GM03348 (cell line): ENCODE measurements around the gene TSKS.
"Not testable (repeated sequence)": the region's sequence is repeated elsewhere in the genome, so short reads cannot be mapped to it uniquely, and the experiment has no call there.

Experiments used
- DNase-seq: peaks from one replicate; pipeline ENCODE4 v3.0.0; 2012; ENCODE audit warnings: low spot score

Gene TSKS

DNA sequence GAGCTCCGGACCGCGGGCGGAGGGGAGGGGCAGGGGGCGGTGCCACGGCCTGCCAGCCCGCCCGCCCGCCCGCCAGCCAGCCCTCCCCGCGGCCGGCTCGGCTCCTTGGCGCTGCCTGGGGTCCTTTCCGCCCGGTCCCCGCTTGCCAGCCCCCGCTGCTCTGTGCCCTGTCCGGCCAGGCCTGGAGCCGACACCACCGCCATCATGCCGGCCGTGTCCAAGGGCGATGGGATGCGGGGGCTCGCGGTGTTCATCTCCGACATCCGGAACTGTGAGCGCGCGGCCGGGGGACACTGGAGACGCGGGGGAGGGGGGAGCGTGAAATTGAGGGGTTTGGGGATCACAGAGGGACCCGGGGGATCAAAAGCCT is 3.8 kb upstream of the TSKS start, which contains the start of gene AP2A1:
AP2A1 (plus strand) TSS at position 72 of the 370 bp plus-strand sequence; CDS start at position 205, 133 bp downstream.
- no peak for DNase-seq

DNA sequence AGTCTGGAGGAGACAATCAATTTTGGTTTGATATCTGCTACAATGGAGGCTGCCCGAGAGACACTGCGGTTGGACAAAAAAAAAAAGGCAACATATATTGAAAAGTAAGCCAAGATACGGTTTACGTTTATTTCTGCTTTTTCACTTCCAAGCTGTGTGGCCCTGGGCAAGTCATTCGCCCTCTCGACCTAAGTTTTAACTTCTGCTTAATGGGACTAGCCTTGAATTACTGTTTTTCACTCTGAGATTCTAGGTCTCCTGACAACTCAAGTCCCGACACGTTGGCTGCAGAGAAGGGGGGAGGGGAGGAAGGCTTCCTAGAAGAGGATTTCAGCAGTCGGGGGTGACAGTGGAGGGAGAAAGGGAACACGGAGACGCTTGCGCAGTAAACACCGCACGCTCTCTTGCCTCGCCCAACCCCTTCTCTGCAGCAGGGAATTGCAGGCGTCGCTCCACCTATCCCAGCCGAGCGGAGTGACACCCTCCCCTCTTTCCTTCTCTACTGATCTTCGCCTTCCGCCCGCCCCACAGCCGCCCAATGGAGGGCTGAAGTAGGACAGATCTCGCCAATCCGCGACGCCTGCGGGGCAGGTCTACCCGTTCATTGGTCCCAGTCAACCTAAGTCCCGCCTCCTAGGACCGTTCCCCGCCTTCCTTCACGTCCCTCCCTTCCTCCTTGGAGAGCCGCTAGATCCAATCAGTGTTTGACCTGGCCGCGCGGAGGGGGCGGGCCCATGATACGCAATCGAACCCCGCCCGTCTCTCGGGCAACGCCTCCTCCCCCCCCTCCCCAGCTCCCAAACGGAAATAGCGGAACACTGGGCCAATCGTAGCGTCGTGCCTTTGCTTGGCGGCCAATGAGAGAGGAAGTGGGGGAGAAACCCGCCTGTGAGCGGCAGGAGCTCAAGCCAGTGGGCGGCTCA is 3.2 kb upstream of the TSKS start:
- peak; percentile 99 for DNase-seq

DNA sequence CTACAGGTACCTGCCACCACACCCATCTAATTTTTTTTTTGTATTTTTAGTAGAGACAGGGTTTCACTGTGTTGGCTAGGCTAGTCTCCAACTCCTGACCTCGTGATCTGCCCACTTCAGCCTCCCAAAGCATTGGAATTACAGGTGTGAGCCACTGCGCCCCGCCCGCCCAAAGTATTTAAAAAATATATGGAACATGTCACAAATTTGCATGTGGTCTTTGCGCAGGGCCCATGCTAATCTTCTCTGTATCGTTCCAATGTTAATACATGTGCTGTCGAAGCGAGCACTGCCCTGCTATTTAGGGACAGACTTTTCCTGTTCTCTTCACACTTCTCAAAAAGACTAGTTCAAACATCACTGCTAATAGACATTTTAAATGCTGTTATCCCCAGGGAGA is 1.2 kb upstream of the TSKS start:
- no peak for DNase-seq

DNA sequence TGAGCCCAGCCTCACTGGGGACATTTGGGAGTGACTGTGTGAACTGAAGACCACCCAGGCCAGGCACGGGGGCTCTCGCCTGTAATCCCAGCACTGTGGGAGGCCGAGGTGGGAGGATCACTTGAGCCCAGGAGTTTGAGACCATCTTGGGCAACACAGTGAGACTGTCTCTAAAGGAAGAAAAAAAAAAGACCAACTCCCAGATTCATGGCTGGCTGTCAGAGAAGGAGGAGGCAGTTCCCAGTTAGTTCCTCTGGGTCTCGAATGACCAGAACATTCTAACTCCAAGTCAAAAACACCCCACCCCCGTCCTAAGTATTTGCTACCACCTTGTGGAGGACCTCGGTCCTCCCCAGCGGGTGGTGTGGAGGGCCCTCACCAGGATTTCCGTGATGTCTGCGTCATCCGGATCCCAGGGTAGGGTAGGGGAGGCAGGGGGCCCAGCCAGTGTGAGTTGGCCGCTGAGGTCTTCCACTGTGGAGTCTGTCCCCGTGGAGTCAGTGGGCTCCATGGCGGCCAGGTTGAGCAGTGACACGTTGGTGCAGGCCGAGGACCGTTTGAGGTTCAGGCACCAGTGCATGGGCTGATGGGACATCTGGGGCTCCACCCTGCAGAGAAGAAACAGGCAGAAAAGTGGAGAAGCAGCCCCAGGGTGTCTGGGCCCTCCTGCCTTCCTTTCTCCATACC is 1.3 kb downstream of the TSKS start:
- peak; percentile 38 for DNase-seq

DNA sequence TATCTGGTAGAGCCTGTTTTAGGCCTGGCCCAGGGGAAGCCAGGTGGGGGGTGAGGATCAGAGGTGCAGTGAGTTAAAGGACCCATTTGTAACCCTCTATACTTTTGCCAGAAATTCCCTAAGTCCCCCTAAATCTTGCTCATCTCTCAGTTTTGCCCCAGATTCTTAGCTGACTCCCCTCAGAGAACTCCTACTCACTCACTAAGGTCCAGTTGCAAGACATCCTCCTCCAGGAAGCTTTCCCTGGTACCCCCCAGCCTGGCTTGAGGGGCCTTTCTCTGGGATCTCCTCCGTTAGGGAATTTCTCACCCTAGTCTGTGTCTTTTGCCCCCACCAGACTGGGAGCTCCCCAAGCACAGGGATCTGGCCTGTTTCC is 1.9 kb downstream of the TSKS start:
- DNase-seq = no peak

DNA sequence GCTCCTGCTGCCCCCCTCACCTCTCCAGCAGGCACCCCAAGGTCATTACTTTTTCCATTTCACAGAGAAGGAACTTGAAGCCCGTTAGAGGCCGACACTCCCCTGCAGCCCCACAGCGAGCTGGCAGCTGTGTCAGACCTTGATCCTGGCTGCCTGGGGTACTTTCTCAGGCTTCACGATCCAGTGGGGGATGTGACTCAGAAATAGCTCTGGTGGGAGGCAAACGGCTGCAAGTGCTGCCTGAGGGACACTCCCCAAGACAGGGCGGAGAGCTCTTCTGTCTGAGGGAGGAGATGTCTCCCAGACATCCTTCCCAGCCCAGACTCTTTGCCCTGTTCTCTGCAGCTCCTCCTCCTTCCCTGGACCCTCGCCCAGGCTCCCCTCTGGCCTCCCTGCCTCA is 4.8 kb downstream of the TSKS start:
- DNase-seq = peak; percentile 75

DNA sequence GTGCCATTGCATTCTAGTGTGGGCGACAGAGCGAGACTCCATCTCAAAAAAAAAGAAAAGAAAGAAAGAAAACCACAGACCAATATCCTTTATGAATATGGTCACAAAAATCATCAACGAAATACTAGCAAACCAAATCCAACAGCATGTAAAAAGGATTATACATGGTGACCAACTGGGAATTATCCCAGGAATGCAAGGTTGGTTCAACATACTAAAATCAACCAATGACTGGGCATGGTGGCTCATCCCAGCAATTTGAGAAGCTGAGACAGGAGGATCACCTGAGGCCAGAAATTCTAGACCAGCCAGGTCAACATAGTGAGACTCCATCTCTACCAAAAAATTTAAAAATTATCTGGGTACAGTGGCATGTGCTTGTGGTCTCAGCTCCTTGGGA is 7.2 kb downstream of the TSKS start:
- no peak for DNase-seq

DNA sequence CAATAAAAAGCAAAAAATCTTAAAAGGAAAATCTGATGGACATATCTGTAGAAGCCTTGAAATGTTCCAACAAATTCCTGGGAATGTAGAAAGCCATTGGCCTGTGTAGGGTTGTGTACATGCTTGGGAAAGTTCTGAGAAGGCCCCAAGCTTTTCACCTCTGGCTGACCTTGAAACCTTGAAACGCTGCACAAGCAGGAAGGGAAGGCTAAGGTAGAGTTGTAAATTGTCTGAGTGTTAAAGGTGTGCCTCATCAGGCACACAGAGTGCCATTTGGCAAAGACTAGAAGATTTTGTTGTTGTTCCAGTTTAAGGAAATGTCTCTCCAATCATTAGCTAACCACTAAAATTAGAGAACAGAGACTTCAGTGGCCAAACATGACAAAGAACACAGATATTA is 10.4 kb downstream of the TSKS start:
- no peak for DNase-seq

DNA sequence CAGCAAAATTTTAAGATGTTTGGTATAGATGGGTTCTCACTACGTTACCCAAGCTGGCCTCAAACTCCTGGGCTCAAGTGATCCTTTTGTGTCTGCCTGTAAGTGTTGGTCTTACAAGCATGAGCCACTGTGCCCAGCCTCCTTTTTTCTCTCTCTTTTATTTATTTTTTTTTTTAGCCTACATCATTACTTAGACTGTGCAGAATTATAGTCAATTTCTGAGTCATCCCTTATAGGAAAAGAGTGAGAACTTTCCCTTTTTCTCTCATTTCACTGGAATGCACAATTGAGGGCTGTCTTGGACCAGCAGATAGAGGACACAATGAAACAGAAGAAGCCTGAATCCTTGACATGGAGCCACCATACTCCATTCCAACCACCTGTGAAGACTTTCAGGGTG is 13.3 kb downstream of the TSKS start:
- DNase-seq = no peak

DNA sequence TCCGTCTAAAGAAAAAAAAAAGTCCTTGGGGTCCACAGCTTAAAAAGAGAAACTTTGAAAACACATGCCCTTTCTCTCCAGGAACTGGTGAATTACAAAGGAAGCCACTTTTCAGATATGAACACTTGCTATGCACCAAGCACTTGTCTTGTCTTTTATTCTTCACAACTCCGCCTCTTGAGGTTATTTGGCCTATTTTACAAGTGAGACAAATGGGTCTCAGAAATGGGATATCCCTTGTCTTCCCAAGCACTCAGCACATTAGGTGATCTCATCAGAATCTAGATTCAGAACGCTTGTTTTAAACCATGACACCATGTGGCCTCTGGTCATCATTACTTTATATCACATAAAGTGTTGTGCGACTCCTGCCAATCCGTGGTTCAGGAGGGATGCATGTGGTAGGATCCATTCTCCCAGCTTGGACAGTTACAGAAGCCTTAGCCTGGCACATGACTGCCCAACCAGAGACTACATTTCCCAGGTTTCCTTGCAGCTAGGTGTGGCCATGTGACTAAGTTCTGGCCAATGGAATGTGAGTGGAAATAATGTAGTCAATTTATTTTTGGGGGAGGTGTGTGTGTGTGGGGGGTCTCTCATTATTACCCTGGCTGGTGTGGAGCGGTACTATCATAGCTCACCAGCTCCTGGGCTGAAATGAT is 13.9 kb downstream of the TSKS start:
- peak; percentile 36 for DNase-seq

DNA sequence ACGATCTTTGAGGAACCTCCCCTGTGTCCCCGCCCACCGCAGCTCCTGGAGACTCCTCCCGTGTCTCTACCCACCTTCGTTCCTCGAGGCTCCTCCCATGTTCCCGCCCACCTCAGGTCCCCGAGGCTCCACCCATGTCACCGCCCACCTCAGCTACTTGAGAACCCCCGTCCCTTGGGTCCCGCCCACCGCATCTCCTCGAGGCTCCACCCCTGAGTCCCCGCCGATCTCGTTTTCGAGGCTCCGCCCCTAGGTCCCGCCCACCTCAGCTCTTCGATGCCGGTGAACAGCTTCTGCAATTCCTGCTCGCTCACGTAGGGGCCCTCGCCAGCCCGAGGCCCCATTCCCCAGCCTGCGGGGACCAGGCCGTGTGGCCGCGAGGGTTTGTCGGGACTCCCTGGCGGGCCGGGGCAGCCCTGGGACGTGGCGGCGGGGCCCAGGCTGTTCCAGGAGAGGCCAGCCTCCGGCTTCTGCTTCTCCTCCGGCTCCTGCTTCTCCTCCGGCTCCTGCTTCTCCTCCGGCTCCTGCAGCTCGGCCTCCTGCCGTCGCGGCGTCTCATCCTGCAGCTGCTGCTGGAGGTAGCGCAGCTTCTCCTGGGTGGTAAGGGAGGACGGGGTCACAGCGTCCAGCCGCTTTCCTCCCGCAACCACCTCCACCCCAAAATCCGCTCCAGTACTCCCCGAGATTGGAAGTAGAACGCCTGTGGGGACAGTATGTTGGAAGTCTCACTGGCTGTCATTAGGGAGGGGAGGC is 16.7 kb downstream of the TSKS start:
- DNase-seq = peak; percentile 37

DNA sequence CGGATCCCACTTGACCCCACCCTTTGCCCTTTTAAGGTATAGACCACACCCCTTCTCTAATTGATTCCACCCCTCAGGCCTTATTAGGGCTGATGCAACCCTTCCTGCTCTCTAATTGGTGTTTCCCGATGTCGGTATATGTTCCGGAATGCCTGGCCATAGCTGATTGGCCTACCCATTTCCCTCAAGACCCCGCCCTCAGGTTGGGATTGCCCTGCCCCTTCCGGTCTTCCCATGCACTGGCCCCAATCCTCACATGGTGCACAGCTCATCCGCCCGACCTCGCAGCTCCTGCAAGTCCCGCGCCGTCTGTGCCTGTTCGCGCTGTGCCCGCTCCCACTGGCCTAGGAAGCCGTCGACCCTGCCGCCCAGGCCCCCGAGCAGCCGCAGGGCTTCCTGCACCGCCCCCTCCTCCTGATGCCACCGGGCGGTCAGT is 18.1 kb downstream of the TSKS start:
- no peak for DNase-seq

DNA sequence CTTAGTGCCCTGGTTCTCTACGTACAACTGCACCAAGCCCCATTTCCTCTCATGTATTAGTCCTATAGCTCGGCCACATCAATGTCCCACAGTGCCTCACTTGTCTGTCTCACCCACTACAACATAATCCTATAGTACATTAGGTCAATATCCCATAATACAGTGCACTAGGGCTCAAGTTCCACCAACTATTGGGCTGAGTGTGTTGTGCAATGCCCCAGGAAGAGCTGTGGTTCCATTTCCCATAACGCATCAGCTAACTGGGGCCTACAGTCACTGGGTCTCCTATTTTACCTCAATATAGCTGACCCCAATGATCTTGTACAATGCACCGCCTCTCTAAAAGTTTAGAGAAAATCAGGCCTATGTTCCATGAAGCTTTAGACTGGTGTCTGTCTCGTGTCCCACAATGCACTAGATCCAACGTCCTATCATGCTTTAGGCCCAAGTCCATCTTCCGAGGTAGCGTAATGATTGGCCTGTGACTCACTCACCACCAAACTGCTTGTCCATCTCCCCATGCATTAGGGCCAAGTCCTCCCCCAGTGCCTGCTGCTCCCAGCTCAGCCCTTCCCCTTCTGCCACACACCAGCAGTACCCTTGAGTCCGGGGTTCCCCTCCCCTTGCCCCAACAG is 21.8 kb downstream of the TSKS start:
- no peak for DNase-seq

DNA sequence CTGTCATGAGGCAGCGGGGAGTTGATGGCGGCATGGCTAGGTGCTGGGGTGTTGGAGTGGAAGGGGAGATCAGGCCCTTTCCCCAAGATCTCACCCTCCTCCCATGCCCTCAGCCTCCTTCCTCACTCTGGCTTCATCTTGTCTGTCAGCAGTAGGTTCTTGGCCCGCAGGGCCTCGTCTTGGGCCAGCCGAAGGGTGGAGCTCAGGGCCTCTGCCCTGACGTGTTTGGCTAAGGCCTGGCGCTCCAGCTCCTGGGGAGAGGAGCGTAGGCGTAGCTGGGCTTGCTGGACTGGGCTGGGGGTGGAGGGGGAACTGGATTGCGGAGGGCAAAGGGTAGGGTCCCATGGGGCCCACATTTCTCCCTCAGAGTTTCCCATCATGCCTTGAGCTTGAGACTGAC is 23.2 kb downstream of the TSKS start:
- DNase-seq = no peak

DNA sequence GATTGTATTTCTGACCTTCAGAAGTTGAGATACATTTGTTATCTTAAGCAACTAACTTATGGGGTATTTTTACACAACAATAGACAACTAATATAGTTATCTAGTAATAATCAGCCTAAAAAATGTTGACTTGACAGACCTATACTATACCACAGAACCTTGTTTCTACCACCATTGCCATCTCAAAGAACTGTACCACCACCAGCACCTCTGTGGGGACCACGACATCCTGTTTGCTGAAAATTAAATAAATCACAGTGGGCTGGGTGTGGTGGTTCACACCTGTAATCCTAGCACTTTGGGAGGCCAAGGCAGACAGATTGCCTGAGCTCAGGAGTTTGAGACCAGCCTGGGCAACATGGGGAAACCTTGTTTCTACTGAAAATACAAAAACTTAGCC is 24.0 kb downstream of the TSKS start:
- no peak for DNase-seq

DNA sequence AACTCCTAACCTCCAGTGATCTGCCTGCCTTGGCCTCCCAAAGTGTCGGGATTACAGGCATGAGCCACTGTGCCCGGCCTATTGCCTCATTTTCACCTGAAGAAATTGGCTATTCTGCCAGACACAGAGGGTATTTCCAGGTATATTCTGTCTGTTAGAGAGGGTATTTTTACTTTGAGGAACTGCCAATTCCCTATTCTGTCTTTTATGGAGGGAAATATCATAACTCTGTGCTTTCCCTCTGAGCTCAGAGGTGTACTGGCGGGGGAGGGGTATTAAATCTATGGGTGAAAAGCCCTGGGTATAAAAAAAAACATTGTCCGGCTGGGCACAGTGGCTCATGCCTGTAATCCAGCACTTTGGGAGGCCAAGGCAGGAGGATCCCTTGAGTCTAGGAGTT is 24.8 kb downstream of the TSKS start:
- DNase-seq = no peak

DNA sequence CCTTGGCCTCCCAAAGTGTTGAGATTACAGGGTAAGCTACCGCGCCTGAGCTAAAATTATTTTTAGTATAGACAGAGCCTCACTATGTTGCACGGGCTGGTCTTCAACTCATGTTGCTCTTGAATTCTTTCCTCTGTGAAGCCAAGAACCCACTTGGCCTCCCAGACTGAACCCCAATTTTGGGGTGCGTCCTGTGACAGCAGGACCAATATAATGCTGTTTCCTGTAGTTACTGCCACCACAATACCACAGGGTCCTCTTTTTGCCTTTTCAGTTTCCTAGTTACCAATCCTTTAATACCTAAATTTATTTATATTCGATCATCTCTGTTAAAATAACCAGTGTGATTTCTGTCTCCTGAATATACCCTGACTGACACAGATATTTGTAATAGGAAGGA is 32.9 kb downstream of the TSKS start:
- no peak for DNase-seq

DNA sequence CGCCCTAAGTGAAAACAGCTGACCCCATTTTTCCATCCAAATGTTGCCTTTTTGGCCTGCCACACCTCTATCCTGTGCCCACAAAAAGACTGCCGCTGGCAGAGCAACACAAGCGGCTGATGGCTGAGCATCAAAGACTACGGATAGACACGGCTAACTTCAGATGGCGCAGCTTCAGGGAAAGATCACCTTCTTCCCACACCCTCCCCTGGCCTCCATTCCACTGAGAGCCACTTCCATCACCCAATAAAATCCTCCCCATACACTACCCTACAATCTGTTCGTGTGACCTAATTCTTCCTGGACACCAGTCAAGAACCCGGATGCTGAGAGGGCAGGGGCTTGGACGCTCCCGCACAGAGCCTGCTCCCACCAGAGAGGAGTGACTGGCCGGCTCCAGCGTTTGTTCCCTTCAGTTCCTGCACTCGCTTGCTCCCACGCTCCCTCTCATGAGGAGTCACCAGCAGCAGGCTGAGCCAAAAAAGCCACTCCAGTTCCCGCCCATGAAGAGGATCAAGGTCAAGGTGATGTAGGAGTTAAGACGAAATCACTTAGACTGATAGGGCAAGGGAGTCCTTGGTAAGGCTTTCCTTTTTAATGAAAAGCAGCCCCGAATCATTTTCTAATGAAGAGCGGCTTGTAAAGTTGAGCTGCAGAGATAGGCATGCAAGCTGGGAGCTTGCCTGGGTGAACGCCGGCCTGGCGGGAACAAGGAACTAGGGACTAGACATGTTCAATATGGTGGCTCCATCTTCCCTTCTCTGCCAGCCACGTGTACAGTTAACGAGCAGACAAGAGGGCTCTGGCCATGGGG is 35.7 kb downstream of the TSKS start:
- DNase-seq = peak; percentile 40

DNA sequence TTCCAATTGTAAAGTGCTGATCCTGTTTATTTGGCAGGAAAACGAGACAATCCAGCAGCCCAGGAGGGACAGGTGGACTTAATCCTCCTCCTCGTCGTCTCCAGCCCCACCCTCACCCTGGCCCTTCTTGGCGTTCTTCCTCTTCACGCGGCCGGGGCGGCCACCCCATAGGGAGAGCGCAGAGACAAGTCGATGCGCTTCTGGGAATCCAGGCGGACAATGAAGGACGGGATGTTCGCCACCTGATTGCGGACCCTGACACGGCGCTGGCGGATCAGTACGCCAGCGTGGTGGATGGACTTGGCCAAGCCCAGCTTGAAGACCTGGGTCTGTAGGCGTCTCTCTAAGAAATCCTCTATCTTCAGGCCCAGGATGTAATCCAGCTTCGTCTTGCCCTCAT is 43.7 kb downstream of the TSKS start:
- not testable (repeated sequence) for DNase-seq

DNA sequence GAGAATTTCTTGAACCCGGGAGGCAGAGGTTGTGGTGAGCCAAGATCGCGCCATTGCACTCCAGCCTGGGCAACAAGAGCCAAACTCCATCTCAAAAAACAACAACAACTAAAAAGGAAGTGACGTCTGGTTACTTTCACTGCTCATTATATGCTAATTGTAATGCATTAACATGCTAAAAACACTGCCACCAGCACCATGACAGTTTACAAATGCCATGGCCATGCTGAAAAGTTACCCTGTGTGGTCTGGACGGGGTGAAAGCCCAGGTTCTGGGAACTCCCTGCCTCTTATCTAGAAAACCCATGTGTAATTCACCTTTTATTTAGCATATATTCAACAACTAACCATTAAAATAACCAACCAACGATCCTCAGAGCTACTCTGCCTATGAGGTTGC is 44.1 kb downstream of the TSKS start:
- DNase-seq = no peak

DNA sequence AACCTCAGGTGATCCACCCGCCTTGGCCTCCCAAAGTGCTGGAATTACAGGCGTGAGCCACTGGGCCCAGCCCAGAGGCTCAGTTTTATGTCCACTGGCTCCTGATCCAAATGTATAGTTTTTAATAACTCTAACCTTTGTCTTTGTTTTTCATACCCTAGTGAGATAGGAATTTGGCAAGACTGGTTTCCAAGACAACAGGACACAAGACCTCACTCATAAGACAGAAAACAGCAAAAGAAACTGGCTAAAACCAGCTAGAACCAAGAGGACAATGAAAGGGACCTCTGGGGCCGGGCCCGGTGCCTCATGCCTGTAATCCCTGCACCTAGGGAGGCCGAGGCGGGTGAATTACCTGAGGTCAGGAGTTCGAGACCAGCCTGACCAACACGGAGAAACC is 44.6 kb downstream of the TSKS start:
- no peak for DNase-seq
